Fibroblast of peridontal ligament (primary cell): ENCODE results near the gene TTC16.

Experiments used
- DNase-seq: peaks from one replicate; pipeline ENCODE4 v3.0.0-alpha.2; 2010; ENCODE audit errors: extremely low read depth

Gene TTC16

GRCh38 chr9:127697575-127697974, 18.3 kb upstream of the TTC16 start:
- DNase-seq, result no peak

GRCh38 chr9:127698386-127698785, 17.5 kb upstream of the TTC16 start:
- no peak for DNase-seq

- peak; percentile 97 for DNase-seq
These were observed 16.8 kb upstream of the TTC16 start for GRCh38 chr9:127698985-127699670.

- no peak for DNase-seq
These were observed 15.7 kb upstream of the TTC16 start for GRCh38 chr9:127700140-127700539.

- no peak for DNase-seq
These were observed 15.2 kb upstream of the TTC16 start for GRCh38 chr9:127700594-127701255.

- DNase-seq, result no peak
These were observed 12.5 kb upstream of the TTC16 start for GRCh38 chr9:127703289-127703946.

GRCh38 chr9:127705577-127706379, 10.1 kb upstream of the TTC16 start:
- DNase-seq, result no peak

- DNase-seq, result no peak
These were observed 9.0 kb upstream of the TTC16 start, which contains the start of gene CFAP157 for GRCh38 chr9:127706836-127707241. Gene CFAP157, plus strand, starts transcription at chr9:127706988. Its CDS starts 44 bp downstream, at chr9:127707032.

- no peak for DNase-seq
These were observed 8.1 kb upstream of the TTC16 start for GRCh38 chr9:127707766-127708165.

GRCh38 chr9:127708952-127709587, 6.8 kb upstream of the TTC16 start:
- no peak for DNase-seq

GRCh38 chr9:127710204-127710783, 5.6 kb upstream of the TTC16 start:
- DNase-seq, result no peak

GRCh38 chr9:127711226-127711701, 4.6 kb upstream of the TTC16 start:
- no peak for DNase-seq

- no peak for DNase-seq
These were observed 4.0 kb upstream of the TTC16 start for GRCh38 chr9:127711831-127712274.

- no peak for DNase-seq
These were observed 3.5 kb upstream of the TTC16 start for GRCh38 chr9:127712371-127712770.

- no peak for DNase-seq
These were observed 3.0 kb upstream of the TTC16 start for GRCh38 chr9:127712867-127713266.

- DNase-seq, result no peak
These were observed 1.7 kb upstream of the TTC16 start for GRCh38 chr9:127714020-127714750.

- DNase-seq, result no peak
These were observed 869 bp upstream of the TTC16 start for GRCh38 chr9:127714951-127715469.

- no peak for DNase-seq
These were observed 533 bp downstream of the TTC16 start for GRCh38 chr9:127716412-127716811.

GRCh38 chr9:127717766-127718165, 1.9 kb downstream of the TTC16 start:
- DNase-seq, result no peak
